Forelimb muscle (tissue), 1 donor: ENCODE measurements around the gene HSPG2. TPM values are rescaled to one million over a fixed set of nuclear protein-coding genes. Genes with fewer than 3 reads are reported as not detected.
"Not testable (repeated sequence)": the region's sequence is repeated elsewhere in the genome, so short reads cannot be mapped to it uniquely, and the experiment has no call there.

Experiments
- DNase-seq: peaks from one replicate; pipeline ENCODE4 v3.0.0-alpha.2; 2013; ENCODE audit warnings: low read depth
- polyA plus RNA-seq: library from polyadenylated mRNA; unstranded; fragments of 120-200 nt; gene quantifications from one replicate; pipeline ENCODE4 v1.2.1, GENCODE V29; 2013; ENCODE audit not compliant: insufficient read length

HSPG2 gene
- polyA plus RNA-seq, 1 donor = 223 TPM

- DNase-seq = no peak
Observed at GRCh38 chr1:21913763-21914162, 23.3 kb downstream of the HSPG2 start.

GRCh38 chr1:21913258-21913657 is 23.9 kb downstream of the HSPG2 start:
- no peak for DNase-seq

DNA sequence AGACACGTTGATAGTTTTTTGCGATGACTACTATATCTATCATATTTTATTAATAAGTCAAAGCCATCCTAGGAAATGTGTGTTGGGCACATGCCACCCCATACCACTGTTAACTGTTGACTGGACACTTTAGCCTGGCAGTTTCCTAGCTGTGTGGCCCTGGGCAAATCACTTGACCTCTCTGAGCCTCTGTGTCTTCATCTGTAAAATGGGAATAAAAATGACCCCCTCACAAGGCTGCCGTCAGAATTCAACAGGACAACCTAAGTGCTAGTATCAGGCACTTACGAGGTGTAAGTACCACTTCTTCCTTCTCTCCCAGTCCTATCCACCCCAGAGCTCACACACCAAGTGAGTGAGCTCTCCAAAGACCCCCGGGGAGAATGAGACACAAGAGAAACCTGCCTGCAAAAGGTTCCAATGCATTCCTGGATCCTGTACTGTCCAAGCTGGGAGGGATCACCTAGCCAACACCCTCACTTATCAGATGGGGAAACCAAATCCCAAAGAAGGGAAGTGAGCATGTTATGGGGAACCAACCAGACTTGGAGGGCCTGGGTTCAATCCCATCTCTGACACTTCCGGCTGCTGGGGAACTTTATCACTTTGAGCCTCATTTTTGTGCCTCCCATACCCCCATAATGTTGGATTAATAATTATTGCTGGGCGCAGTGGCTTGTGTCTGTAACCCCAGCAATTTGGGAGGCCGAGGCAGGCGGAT is 24.9 kb downstream of the HSPG2 start:
- DNase-seq = no peak

GRCh38 chr1:21911205-21912001 is 25.7 kb downstream of the HSPG2 start:
- DNase-seq = no peak

DNA sequence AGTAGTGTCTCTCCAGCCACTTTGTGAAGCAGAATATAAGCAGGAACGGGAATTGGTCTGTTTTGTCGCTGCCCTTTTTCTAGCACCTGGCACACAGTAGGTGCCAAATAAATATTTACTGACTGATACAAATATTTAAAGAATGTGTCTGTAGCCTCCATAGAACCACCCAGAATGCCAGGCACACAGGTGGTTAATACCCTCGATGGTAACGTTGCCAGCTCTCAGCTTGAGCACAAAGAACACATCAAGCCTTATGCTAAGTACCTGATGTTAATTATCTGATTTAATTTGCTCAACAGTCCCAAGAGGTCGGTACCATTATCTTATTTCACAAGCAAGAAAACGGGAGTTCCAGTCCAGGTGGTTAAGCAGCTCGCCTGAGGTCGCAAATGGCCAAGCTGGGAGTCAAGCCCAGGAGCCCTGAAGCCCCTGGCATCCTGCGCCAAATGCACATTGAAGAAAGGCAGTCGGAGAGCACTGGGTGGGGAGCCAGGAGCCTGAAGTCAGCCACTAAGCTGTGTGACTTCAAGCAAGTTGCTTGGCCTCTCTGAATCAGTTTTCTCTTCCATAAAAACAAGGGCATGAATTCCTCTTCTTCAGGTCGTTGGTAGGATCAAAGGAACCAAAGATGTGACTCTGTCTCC is 26.4 kb downstream of the HSPG2 start:
- no peak for DNase-seq

GRCh38 chr1:21909787-21910503 is 27.2 kb downstream of the HSPG2 start:
- no peak for DNase-seq

DNA sequence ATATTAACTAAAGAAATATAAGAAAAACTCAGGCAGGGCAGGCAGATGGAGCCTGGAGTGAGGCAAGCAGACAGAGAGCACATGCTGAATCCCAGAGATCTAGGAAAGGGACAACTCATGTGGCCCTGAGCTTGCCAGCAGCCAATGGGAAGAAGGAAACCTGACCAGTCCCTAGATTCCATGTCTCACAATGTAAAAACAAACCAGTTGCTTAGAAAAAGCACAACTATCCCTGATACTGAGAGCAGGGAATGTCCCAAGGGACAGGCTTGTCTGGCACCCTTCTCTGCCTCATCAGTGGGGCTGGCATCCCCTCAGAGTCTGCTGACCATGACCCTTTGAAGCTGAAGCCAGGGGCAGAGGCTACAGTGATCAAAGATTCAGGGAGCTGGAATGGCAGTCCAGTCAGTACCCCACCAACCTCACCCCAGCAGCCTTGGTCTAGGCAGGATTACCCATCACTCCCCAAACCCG is 27.8 kb downstream of the HSPG2 start:
- no peak for DNase-seq

DNA sequence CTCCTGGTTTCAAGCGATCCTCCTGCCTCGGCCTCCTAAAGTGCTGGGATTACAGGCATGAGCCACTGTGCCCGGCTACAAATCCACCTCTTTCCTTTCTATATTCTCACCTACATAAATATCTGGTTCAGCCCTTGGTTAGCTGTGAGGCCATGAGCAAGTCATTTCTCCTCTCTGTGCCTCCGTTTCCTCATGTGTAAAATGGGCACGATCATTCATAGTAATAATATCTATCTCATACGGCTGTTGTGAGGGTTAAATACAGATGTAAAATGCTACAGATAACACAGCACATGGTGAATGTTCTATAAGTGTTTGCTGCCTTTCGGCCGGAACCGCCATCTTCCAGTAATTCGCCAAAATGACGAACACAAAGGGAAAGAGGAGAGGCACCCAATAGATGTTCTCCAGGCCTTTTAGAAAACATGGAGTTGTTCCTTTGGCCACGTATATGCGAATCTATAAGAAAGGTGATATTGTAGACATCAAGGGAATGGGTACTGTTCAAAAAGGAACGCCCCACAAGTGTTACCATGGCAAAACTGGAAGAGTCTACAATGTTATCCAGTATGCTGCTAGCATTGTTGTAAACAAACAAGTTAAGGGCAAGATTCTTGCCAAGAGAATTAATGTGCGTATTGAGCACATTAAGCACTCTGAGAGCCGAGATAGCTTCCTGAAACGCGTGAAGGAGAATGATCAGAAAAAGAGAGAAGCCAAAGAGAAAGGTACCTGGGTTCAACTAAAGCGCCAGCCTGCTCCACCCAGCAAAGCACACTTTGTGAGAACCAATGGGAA is 29.2 kb downstream of the HSPG2 start:
- DNase-seq = not testable (repeated sequence)

DNA sequence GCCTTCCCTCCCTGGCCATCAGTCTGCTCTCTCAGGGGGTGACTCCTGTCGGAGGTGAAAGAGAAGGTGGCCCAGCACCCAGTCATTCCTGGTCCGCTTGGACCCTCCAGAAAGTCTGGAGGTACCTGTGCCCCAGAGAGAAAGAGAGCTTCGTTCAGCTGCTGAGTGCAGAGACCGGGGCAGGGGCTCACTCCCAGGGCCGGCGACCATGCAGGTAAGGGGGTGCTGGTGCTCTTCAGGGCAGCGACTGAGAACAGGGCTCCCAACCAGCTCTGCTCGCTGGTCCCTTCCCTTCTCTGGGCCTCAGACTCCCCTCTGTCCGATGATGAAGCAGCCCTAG is 30.1 kb downstream of the HSPG2 start:
- DNase-seq = no peak

GRCh38 chr1:21906173-21907078 is 30.7 kb downstream of the HSPG2 start:
- no peak for DNase-seq

DNA sequence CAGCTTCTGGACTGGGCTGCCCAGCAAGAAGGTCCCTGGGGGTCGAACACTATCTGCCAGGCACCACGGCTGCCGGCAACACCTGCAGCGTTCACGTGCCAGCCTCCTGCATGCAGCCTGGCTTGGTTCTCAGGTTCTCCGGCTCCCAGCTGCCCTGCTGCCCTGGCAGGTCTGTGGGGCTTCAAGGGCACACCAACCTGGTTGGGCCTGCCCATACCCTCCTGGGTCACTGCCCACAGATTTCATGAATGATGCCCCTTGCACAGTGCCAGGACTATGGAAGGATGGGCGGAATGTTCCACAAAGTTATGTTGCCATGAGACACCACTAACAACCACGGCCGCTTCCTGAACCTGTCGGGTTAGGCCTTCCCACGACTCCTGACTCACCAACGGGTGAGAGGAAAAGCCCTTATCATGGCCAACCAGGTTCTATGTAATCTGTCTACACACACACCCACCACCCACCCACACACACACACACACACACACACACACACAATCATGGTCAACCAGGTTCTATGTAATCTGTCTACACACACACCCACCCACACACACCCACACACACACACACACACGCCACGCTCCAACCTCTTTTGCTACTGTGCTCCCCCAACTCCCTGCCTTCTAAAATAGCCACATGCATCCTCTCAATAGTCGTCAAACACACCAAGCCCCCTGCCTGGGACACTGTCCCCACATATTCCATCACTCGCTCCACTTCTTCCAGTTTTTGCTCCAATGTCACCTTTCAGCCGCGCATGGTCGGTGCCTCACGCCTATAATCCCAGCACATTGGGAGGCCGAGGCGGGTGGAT is 32.2 kb downstream of the HSPG2 start:
- no peak for DNase-seq

DNA sequence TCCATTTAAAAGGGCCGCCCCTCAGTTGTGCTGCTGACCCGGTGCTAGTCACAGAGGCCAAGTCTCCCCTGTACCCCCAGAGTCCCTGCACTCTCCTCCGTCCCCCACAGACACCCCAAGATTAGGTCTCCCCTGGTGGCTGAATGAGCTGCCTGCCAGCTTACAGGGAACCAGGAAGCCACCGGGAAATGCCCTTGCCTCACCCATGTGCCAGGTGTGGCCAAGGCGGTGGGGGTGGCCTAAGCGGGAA is 32.7 kb downstream of the HSPG2 start:
- no peak for DNase-seq

GRCh38 chr1:21903638-21904453 is 33.3 kb downstream of the HSPG2 start:
- DNase-seq = no peak

DNA sequence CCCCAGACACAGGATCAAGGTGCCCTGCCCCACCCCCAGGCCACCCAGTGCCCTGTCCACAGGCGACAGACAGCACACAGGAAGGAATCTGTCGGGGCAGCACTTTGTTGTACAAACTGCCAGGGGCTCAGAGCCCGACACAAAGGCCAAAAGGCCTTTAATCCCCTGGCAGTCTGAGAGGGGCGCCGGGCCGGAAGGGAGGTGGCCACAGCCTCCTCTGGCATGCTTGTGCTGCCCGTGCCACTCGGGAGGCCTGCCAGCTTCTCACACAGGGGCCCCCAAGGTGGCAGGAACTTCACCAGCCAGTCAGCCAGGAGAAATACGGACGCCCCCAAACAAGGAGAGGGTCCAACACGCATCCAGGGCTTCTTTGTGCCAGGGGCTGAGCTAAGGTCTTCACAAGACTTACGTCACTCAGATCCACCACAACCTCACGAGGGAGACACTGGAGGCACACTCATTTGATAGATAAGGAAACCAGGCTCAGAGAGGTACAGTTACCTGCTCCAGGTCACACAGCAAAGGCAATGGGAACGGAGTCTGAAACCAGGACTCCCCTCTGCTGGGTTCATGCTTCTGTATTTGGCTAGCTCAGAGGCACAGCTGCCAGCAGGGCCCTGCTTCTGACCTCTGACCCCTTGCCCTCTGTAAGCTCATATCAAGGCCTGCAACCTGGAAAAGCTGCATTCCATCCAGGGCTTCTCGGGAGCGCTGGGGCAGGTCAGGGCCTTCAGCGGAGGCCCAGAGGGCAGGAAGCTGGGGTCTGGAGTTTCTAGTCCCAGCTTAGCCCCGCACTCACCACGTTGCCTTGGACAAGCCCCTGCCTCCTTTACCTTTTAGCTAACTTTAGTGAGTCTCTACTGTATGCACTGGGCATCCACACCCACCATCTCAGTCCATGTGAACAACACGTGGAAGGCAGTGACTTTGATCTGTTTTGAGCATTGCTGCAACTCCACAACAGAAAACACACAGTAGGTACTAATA is 34.8 kb downstream of the HSPG2 start:
- DNase-seq = no peak

- no peak for DNase-seq
Observed at GRCh38 chr1:21901473-21901847, 35.6 kb downstream of the HSPG2 start.

GRCh38 chr1:21900766-21901472 is 36.2 kb downstream of the HSPG2 start:
- no peak for DNase-seq

DNA sequence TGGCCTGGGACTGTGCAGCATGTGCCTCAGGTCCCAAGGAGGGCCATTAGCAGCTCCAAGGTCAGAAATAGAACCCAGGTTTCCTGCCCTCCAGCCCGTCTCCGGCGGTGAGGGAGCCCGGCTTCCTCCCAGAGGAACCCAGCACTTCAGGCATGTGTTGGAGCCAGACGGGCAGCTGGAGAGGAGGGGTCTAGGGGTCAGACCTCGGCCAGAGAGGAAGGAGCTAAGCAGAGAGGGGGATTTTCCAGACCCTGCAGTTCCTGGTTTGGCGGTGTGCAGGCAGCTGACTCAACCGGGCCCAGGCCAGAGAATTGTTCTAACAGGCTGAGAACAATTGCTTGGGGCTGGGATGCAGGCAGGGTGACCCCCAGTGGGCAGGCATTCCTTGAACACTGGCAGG is 37.1 kb downstream of the HSPG2 start:
- no peak for DNase-seq
